ENCODE results near the gene MVK.

MVK gene

DNA sequence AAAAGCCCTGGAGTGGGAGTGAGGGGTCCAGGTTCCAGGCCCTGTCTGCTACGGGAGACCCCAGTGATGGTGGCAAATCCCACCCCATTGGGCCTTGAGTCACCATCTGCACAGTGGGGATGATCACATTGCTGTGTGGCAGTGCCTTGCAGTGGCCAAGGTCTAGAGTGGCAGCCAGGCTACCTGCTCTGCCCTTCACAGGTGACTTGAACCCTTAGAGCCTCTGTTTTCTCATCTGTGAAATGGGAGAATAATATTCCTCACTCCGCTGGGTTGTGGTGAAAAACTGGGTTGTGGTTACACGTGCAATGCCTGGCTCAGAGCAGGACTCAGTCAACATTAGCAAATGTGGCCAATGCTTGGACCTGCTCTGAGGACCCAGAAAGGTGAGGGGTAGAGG, 58.2 kb downstream of the MVK start:
- no peak for DNase-seq

DNA sequence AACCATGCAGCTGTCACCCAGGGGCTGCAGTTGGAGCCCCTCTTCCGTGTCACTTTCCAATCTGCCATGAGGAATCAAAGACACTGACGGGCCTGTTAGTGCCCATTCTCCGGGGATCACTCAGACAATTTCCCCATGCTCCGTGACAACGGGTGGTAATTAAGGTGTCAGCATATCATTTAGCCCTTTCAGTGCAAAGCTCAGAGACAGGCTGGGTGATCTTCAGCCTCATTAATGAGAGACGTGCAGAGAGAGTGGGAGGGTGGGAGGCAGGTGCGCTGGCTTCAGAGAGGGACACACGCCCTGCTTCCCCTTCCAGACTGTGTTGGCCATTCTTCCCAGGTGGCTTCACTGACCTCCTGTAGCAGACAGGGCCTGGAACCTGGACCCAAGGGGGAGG, 58.7 kb downstream of the MVK start:
- no peak for DNase-seq

DNA sequence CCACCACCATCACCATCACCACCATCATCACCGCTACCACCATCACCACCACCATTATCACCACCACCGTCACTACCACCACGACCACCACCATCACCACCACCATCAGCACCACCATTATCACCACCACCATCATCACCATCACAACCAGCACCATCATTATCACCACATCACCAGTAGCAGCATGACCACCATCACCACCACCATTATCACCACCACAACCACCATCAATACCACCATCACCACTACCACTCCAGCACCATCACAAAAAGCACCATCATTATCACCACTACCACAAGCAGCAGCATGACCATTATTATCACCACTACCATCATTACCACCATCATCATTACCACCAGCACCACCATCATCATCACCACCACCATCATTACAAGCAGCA, 62.1 kb downstream of the MVK start:
- no peak for DNase-seq

DNA sequence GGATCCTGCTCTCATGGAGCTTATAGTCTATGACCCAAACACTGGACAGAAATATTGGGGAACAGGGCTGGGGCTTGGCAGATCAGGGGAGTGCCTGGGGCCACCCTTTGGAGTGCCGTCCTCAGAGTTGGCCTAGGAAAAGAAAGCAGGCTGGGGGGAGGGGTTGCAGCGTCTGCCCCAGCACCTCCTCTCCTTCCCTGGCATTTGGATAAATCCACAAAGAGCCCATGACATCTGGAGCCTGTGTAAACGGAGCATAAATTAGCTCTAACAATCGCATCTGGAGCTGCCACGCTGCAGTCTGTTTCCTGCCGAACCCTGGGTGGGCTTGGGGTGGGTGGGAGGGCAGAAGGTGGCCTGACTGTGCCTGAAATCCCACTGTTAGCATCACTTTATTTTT, 63.8 kb downstream of the MVK start:
- no peak for DNase-seq

DNA sequence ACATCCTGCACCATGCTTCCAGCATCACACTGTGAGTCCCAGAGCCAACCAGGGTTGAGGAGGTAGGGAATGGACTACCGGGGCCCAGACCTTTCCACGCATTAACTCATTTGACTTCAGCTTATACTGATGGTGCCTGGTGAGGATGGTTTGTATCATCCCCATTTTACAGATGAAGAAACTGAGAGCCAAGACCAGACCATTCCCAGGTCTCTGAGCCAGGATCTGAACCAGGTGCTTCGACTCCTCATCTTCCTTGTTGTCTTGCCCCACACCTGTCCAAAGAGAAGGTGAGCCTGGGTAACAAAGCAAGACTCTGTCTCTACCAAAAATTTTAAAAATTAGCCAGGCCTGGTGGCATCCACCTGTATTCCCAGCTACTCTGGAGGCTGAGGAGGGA, 64.4 kb downstream of the MVK start:
- no peak for DNase-seq

DNA sequence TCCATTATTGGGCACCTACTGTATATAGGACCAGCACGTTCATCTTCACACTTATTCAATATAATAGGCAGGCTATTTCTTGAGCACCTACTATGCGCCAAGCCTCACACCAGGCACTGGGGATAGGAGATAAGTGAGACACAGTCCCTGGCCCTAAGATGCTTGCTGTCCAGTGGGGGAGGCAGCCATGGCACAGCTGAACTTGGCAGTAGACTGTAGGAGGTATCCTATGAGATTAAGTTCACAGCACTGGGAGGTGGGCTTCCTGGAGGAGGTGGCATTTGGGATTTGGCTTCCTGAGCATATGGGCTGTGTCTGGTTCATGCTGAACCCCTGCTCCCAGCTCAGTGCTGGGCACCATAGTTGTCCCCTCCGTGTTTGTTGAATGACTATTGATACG, 65.1 kb downstream of the MVK start:
- DNase-seq = no peak

DNA sequence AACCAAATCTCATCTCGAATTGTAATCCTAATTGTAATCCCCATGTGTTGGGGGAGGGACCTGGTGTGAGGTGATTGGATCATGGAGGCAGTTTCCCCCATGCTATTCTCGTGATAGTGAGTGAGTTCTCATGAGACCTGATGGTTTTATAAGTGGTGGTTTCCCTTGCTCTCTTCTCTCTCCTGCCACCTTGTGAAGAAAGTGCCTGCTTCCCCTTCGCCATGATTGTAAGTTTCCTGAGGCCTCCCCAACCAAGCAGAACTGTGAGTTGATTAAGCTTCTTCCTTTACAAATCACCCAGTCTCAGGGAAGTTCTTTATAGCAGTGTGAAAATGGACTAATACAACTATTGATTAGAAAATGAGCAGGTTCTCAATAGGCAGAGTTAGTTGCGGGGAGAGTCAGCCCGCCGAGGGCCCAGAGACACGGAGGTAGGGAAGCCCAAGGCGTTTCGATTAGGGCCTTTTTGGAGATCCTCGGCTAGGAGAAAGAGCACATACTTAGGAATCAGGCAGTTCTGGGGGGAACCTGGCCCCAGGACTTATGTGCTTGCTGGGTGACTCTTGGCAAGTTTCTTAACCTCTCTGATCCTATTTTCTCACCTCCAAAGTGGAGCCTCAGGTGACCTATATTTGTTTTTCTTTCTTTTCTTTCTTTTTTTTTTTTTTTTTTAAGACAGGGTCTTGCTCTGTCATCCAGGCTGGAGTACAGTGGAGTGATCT, 65.7 kb downstream of the MVK start:
- no peak for DNase-seq

DNA sequence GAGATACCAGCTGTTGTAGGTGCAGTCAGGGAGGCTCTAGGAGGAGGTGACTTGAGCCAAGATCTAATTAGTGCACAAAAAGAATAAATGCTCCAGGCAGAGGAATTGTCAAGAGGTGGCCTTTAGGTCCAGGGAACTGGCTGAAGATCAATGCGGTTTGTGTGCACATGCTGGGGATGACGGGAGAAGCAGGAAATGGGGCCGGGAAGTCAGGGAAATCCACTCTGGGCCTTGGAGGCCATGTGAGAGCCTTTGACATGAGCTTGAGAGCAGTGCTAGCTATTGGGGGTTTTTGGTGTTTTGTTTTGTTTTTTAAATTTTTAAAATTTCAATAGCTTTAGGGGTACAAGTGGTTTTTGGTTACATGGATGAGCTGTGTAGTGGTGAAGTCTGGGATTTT, 67.4 kb downstream of the MVK start:
- DNase-seq = no peak

DNA sequence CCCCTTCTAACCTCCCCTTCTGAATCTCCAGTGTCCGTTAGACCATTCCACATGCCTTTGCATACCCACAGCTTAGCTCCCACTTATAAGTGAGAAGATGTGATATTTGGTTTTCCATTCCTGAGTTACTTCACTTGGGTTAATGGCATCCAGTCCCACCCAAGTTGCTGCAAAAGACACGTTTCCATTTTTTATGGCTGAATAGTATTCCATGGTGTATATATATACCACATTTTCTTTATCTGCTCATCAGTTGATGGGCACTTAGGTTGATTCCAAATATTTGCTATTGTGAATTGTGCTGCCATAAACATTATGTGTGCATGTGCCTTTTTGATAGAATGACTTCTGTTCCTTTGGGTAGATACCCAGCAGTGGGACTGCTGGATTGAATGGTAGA, 67.8 kb downstream of the MVK start:
- no peak for DNase-seq

DNA sequence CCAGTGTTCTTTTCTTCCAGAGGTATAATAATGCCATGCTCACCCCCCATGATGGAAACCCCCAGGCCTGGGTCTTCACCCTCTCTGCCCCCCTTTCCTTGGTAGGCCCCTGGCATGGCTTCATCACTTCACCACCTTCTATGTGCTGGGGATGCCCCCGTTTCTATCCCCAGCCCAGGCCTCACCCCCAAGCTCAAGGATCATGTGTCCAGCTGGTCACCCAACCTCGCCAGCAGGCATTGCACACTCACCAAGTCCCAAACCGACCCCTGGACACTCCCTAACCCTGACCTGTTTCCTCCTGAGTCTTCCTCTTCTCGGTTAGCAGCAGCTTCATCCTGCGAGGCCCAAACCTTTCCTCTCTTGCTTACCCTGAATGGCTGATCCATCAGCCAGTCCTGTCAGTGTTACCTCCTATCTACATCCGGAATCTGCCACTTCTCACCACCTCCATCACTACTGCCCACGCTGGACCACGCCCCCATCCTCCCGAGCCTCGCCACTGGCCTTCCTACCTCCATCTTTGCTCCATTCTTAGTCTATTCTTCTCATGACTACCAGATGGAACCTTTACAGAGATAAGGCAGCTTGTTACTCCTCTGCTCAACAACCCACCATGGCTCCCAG, 69.0 kb downstream of the MVK start:
- DNase-seq = no peak

DNA sequence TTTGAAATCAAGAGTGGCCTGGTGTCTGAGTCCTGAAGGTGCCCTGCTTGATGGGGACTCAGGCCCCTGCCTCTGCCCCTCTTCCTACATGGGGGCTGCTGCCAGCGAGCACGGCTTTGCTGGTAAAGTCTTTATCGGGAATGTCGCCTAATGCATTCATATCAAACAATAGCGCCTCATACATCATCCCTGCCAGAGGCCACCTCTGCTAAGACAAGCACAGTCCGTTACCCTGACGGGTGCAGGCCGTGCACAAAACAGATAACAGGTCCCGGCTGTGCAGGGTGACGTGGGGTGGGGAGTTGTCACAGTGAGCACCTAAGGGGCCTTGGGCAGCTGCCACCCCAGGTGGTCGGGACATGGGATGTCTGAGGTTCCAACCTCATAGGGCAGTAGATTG, 71.6 kb downstream of the MVK start:
- no peak for DNase-seq

DNA sequence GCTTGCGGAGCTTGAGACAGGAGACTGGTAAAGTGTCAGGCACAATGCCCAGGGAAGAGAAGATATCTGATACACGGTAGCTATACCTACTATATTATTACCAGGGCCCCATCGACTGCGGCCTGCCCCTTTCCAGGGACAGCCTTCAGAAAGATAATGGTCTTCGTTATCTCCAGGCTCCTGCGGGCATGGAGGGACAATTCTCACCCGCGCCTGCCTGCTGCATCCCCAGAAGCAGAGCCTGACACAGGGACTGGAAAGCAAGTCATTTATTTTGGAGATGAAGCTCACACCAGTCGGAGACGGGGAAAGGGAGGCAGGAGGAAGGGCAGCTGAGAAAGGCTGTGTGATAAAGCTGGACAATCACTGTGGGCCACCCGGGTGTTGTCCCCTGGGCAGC, 72.1 kb downstream of the MVK start:
- DNase-seq = no peak

Measured in right kidney (tissue), 1 donor.